ENCODE results near the gene P2RX5. TPM values are rescaled to one million over a fixed set of nuclear protein-coding genes. Genes with fewer than 3 reads are reported as not detected.

The P2RX5 gene
- 2.1 and 3.6 TPM in 2 replicates for total RNA-seq

GRCh38 chr17:3695723-3696411, at the start of gene P2RX5:
TSS of gene P2RX5 (minus strand) at chr17:3696155. CDS start at chr17:3696005, 150 bp downstream.

GRCh38 chr17:3723556-3724377, 27.8 kb upstream of the P2RX5 start, which contains the start of gene HASPIN:
TSS of gene HASPIN (plus strand) at chr17:3723903. CDS start at chr17:3723936, 33 bp downstream.

GRCh38 chr17:3668279-3669084, 27.5 kb downstream of the P2RX5 start, which contains the start of the genes EMC6 and TAX1BP3:
TSS of gene EMC6 (plus strand) at chr17:3668812. CDS start at chr17:3669147, 335 bp downstream.
TSS of gene TAX1BP3 (minus strand) at chr17:3668578. CDS start at chr17:3668526, 52 bp downstream.

GRCh38 chr17:3636154-3636907, 59.6 kb downstream of the P2RX5 start, which contains the start of the genes CTNS and SHPK:
TSS of gene CTNS (plus strand) at chr17:3636760. CDS start at chr17:3640207, 3,447 bp downstream.
TSS of gene SHPK (minus strand) at chr17:3636250. CDS start at chr17:3636219, 31 bp downstream.

Other genes with a start within 250 kb of the P2RX5 start
- gene SPATA22, start 224.3 kb downstream of the P2RX5 start, total RNA-seq: 0.24 TPM in 1 of 2 replicates, not detected in the other
- gene ASPA, start 220.2 kb downstream of the P2RX5 start, total RNA-seq: not detected in 2 replicates
- gene TRPV3, start 138.3 kb downstream of the P2RX5 start, total RNA-seq: 0.21 and 9.9 TPM in 2 replicates
- 0.72 and 1.3 TPM in 2 replicates for gene TRPV1, start 86.7 kb downstream of the P2RX5 start, total RNA-seq
- gene SHPK, start 59.9 kb downstream of the P2RX5 start, total RNA-seq: 7.5 and 7.7 TPM in 2 replicates
- 16.4 and 28.7 TPM in 2 replicates for gene CTNS, start 59.4 kb downstream of the P2RX5 start, total RNA-seq
- 196 and 295 TPM in 2 replicates for gene TAX1BP3, start 27.6 kb downstream of the P2RX5 start, total RNA-seq
- gene EMC6, start 27.3 kb downstream of the P2RX5 start, total RNA-seq: 25.3 and 25.4 TPM in 2 replicates
- 0.43 and 2.2 TPM in 2 replicates for gene HASPIN, start 27.7 kb upstream of the P2RX5 start, total RNA-seq
- 4.6 and 10.0 TPM in 2 replicates for gene ITGAE, start 105.0 kb upstream of the P2RX5 start, total RNA-seq
- 8.5 and 12.5 TPM in 2 replicates for gene NCBP3, start 150.1 kb upstream of the P2RX5 start, total RNA-seq
- 3.2 and 5.1 TPM in 2 replicates for gene CAMKK1, start 196.9 kb upstream of the P2RX5 start, total RNA-seq
- gene P2RX1, start 220.3 kb upstream of the P2RX5 start, total RNA-seq: not detected in 2 replicates

Measured in tracheal epithelial cell (primary cell).